H1 (cell line): ENCODE results near the gene GPR65. TPM values are rescaled to one million over a fixed set of nuclear protein-coding genes. Genes with fewer than 3 reads are reported as not detected.

Experiments
- CTCF ChIA-PET: fragments of 300-600 bp; sonication (Branson Sonifier 250); formaldehyde crosslinking; loops from one replicate; lab custom pipeline; 2021; ENCODE audit not compliant: partially characterized antibody; lab: Charles Lee
- POLR2A ChIA-PET: fragments of 300-600 bp; sonication (Branson Sonifier 250); formaldehyde crosslinking; loops from one replicate; lab custom pipeline; 2021; ENCODE audit warnings: inconsistent platforms; ENCODE audit not compliant: partially characterized antibody; lab: Charles Lee
- DNase-seq, 2 experiments: peaks; one replicate each; pipeline versions ENCODE4 v3.0.0 to v3.0.0-alpha.2; 2010 to 2022; ENCODE audit warnings: low spot score in 2 of 2, low read depth in 1 of 2, mixed read lengths in 1 of 2
- FAIRE-seq: peaks from 2 replicates; lab custom pipeline; 2011; peaks lifted over from hg19 to GRCh38; lab: Jason Lieb, UNC
- H2AFZ ChIP-seq: 2 replicates; pipeline ENCODE4 v1.8.1; 2012; ENCODE audit warnings: low read length, inconsistent platforms
- H2AK5ac ChIP-seq: 2 replicates; pipeline ENCODE4 v1.6.1; 2013; ENCODE audit warnings: low read depth, low read length
- H2BK120ac ChIP-seq: replicated peaks from 2 replicates; pipeline ENCODE3; 2013; ENCODE audit warnings: low read depth, low read length, inconsistent platforms
- H2BK12ac ChIP-seq: 2 replicates; pipeline ENCODE4 v1.6.1; 2013; ENCODE audit warnings: low read depth, low read length
- H2BK15ac ChIP-seq: 2 replicates; pipeline ENCODE4 v1.6.1; 2013; ENCODE audit warnings: low read length
- H2BK20ac ChIP-seq: 2 replicates; pipeline ENCODE4 v1.6.1; 2013; ENCODE audit warnings: low read length
- H2BK5ac ChIP-seq: 2 replicates; pipeline ENCODE4 v1.6.1; 2013; ENCODE audit warnings: low read depth, low read length
- H3K14ac ChIP-seq: 2 replicates; pipeline ENCODE4 v1.6.1; 2013; ENCODE audit warnings: inconsistent platforms; ENCODE audit not compliant: insufficient read length
- H3K18ac ChIP-seq: 2 replicates; pipeline ENCODE4 v1.6.1; 2013; ENCODE audit warnings: low read length; ENCODE audit errors: extremely low read depth
- H3K23ac ChIP-seq: 2 replicates; pipeline ENCODE4 v1.6.1; 2013; ENCODE audit warnings: inconsistent platforms; ENCODE audit not compliant: insufficient read length
- H3K23me2 ChIP-seq: 2 replicates; pipeline ENCODE4 v1.6.1; 2013; ENCODE audit warnings: low read depth, low read length
- H3K27ac ChIP-seq: 2 replicates; pipeline ENCODE4 v1.6.1; 2011; ENCODE audit warnings: low read depth, low read length, inconsistent platforms
- H3K27me3 ChIP-seq, 4 experiments: replicated peaks in 1 of 4; 1 replicate in 1 of 4; 2 replicates in 3 of 4; pipeline versions ENCODE4 v1.6.1 to v1.8.1; 2011 to 2013; ENCODE audit warnings: low read length in 3 of 4, mild to moderate bottlenecking in 3 of 4, inconsistent platforms in 2 of 4, mixed read lengths in 2 of 4, moderate library complexity in 1 of 4; ENCODE audit not compliant: control insufficient read depth in 3 of 4, insufficient read depth in 3 of 4; ENCODE audit errors: extremely low read depth in 1 of 4
- H3K36me3 ChIP-seq, 4 experiments: 2 replicates each; pipeline versions ENCODE4 v1.6.1 to v1.8.1; 2011 to 2013; ENCODE audit warnings: mild to moderate bottlenecking in 4 of 4, low read length in 3 of 4, moderate library complexity in 2 of 4, control low read depth in 1 of 4, inconsistent platforms in 1 of 4; ENCODE audit not compliant: insufficient read depth in 4 of 4, control insufficient read depth in 2 of 4
- H3K4ac ChIP-seq: replicated peaks from 2 replicates; pipeline ENCODE3; 2013; ENCODE audit warnings: low read length, low read depth, mixed read lengths, inconsistent platforms; ENCODE audit not compliant: insufficient read length
- H3K4me1 ChIP-seq, 4 experiments: replicated peaks in 1 of 4; 1 replicate in 1 of 4; 2 replicates in 3 of 4; pipeline versions ENCODE4 v1.6.1 to v1.8.1; 2011 to 2013; ENCODE audit warnings: low read length in 3 of 4, inconsistent platforms in 2 of 4, mixed read lengths in 1 of 4; ENCODE audit not compliant: insufficient read depth in 4 of 4, control insufficient read depth in 3 of 4
- H3K4me2 ChIP-seq, 2 experiments: 2 replicates each; pipeline versions ENCODE4 v1.6.1 to v1.8.1; 2011 to 2013; ENCODE audit warnings: low read depth in 2 of 2, low read length in 2 of 2, control low read depth in 1 of 2, inconsistent platforms in 1 of 2, mild to moderate bottlenecking in 1 of 2; ENCODE audit not compliant: insufficient read depth in 1 of 2
- H3K4me3 ChIP-seq, 4 experiments: fragments of 200-600, 300-600 bp in 1 of 4; sonication (generic), shearing (Covaris generic), sonication (Bioruptor Twin) in 1 of 4; 2 replicates each; pipeline versions ENCODE4 v1.5.1 to v1.8.1; 2011 to 2016; ENCODE audit warnings: low read length in 4 of 4, low read depth in 3 of 4, control low read depth in 2 of 4, inconsistent platforms in 2 of 4, mild to moderate bottlenecking in 2 of 4, mixed read lengths in 1 of 4, moderate library complexity in 1 of 4; ENCODE audit not compliant: insufficient read depth in 2 of 4; ENCODE audit errors: extremely low read depth in 1 of 4
- H3K56ac ChIP-seq: replicated peaks from 2 replicates; pipeline ENCODE3; 2013; ENCODE audit warnings: low read depth, mild to moderate bottlenecking, mixed read lengths, low read length, inconsistent platforms; ENCODE audit not compliant: insufficient read length
- H3K79me1 ChIP-seq: 2 replicates; pipeline ENCODE4 v1.6.1; 2013; ENCODE audit warnings: low read depth, low read length, control low read depth
- H3K79me2 ChIP-seq, 2 experiments: 2 replicates each; pipeline versions ENCODE4 v1.6.1 to v1.8.1; 2012 to 2013; ENCODE audit warnings: low read length in 2 of 2, mild to moderate bottlenecking in 2 of 2, inconsistent platforms in 1 of 2; ENCODE audit not compliant: insufficient read depth in 2 of 2, control insufficient read depth in 1 of 2
- H3K9ac ChIP-seq, 4 experiments: replicated peaks in 1 of 4; 1 replicate in 1 of 4; 2 replicates in 3 of 4; pipeline versions ENCODE4 v1.6.1 to v1.8.1; 2011 to 2013; ENCODE audit warnings: low read depth in 3 of 4, low read length in 3 of 4, control low read depth in 2 of 4, mild to moderate bottlenecking in 2 of 4, moderate library complexity in 2 of 4, inconsistent platforms in 1 of 4; ENCODE audit errors: extremely low read depth in 1 of 4
- H3K9me3 ChIP-seq, 2 experiments: 2 replicates each; pipeline versions ENCODE4 v1.6.1 to v1.8.1; 2012 to 2013; ENCODE audit warnings: mild to moderate bottlenecking in 2 of 2, moderate library complexity in 2 of 2, control low read depth in 1 of 2, inconsistent platforms in 1 of 2, low read depth in 1 of 2, low read length in 1 of 2, mixed read lengths in 1 of 2; ENCODE audit not compliant: insufficient read depth in 2 of 2
- H4K20me1 ChIP-seq, 2 experiments: replicated peaks in 1 of 2; 2 replicates each; pipeline versions ENCODE3 to v1.8.1; 2011 to 2013; ENCODE audit warnings: inconsistent platforms in 2 of 2, low read length in 2 of 2, mild to moderate bottlenecking in 1 of 2; ENCODE audit not compliant: insufficient read depth in 2 of 2, control insufficient read depth in 1 of 2
- H4K5ac ChIP-seq: 2 replicates; pipeline ENCODE4 v1.6.1; 2013; ENCODE audit warnings: low read length, low read depth, mixed read lengths, inconsistent platforms; ENCODE audit not compliant: insufficient read length
- H4K8ac ChIP-seq: 2 replicates; pipeline ENCODE4 v1.8.0; 2013; ENCODE audit warnings: mild to moderate bottlenecking, moderate library complexity, low read length, inconsistent platforms; ENCODE audit not compliant: insufficient read depth; ENCODE audit errors: extremely low read depth
- H4K91ac ChIP-seq: replicated peaks from 2 replicates; pipeline ENCODE3; 2013; ENCODE audit warnings: low read length, mixed read lengths, inconsistent platforms; ENCODE audit not compliant: insufficient read length
- ASH2L ChIP-seq: fragments of 200-600, 300-600 bp; sonication (generic); IDR thresholded peaks from one replicate; pipeline ENCODE4 v1.7.1; 2017; ENCODE audit warnings: low read length
- BACH1 ChIP-seq: IDR thresholded peaks from 2 replicates; pipeline ENCODE4 v1.6.1; 2012; ENCODE audit warnings: low read length, improper control_type of control experiment
- CEBPB ChIP-seq: IDR thresholded peaks from 2 replicates; pipeline ENCODE4 v1.6.1; 2012; ENCODE audit warnings: low read depth, low read length
- CHD2 ChIP-seq: IDR thresholded peaks from 2 replicates; pipeline ENCODE4 v1.6.1; 2012; ENCODE audit warnings: low read length, improper control_type of control experiment
- CTBP2 ChIP-seq: IDR thresholded peaks from 2 replicates; pipeline ENCODE4 v1.7.0; 2011; ENCODE audit warnings: borderline replicate concordance, mild to moderate bottlenecking, moderate library complexity, mixed read lengths, low read length; ENCODE audit not compliant: insufficient read depth, insufficient read length
- E2F6 ChIP-seq: IDR thresholded peaks from 2 replicates; pipeline ENCODE4 v1.6.1; 2012; ENCODE audit warnings: inconsistent platforms
- FOSL1 ChIP-seq: IDR thresholded peaks from 2 replicates; pipeline ENCODE4 v1.6.1; 2011; ENCODE audit warnings: mild to moderate bottlenecking, low read depth, low read length, moderate library complexity; ENCODE audit not compliant: insufficient read depth
- HDAC2 ChIP-seq, 2 experiments: fragments of 300-600 bp in 1 of 2; sonication (generic) in 1 of 2; IDR thresholded peaks; 2 replicates each; pipeline ENCODE4 v1.6.1; 2011 to 2012; ENCODE audit warnings: low read depth in 2 of 2, low read length in 2 of 2, mild to moderate bottlenecking in 2 of 2, moderate library complexity in 2 of 2, borderline replicate concordance in 1 of 2, inconsistent platforms in 1 of 2
- KDM1A ChIP-seq: fragments of 200-600, 300-600 bp; sonication (generic); IDR thresholded peaks from 2 replicates; pipeline ENCODE4 v1.7.1; 2016; ENCODE audit warnings: mild to moderate bottlenecking, low read length, borderline replicate concordance
- MAX ChIP-seq: IDR thresholded peaks from 2 replicates; pipeline ENCODE4 v1.6.1; 2012; ENCODE audit warnings: inconsistent platforms
- RXRA ChIP-seq: IDR thresholded peaks from 2 replicates; pipeline ENCODE4 v1.6.1; 2011; ENCODE audit warnings: low read depth, mild to moderate bottlenecking, low read length, moderate library complexity; ENCODE audit not compliant: insufficient read depth
- SIX5 ChIP-seq: IDR thresholded peaks from 2 replicates; pipeline ENCODE4 v1.6.1; 2011; ENCODE audit warnings: mild to moderate bottlenecking, low read depth, low read length
- SP1 ChIP-seq: IDR thresholded peaks from 2 replicates; pipeline ENCODE4 v1.6.1; 2011; ENCODE audit warnings: low read depth, low read length
- TAF7 ChIP-seq: optimal IDR thresholded peaks from 2 replicates; pipeline ENCODE3; 2011; ENCODE audit warnings: low read depth, mild to moderate bottlenecking, inconsistent platforms, low read length, moderate library complexity, borderline replicate concordance
- WGBS, 2 experiments: shearing (Covaris generic) in 1 of 2; methylation state at CpG; one replicate each; pipeline versions ENCODE4 v1.1.6 to v1.1.7; 2013 to 2015; ENCODE audit warnings: low lambda C conversion rate in 2 of 2, mixed read lengths in 2 of 2, inconsistent platforms in 1 of 2, low coverage in 1 of 2, missing lambda C conversion rate in 1 of 2; ENCODE audit not compliant: insufficient replicate concordance in 2 of 2, insufficient coverage in 1 of 2, insufficient read length in 1 of 2; ENCODE audit errors: extremely low coverage in 1 of 2, missing lambda C conversion rate in 1 of 2; 5-methylcytosine and 5-hydroxymethylcytosine counted together
- polyA plus RNA-seq, 7 experiments: library from polyadenylated mRNA; depleted of rRNA in 3 of 7; stranded (reverse) in 5 of 7; unstranded in 2 of 7; fragments of >200 nt in 5 of 7; fragments of 200-250 nt in 2 of 7; gene quantifications; 1 replicate in 5 of 7; 2 replicates in 1 of 7; 4 replicates in 1 of 7; pipeline versions ENCODE4 v1.2.1 to v1.2.3, GENCODE V29; 2011 to 2013; ENCODE audit warnings: missing spikeins in 2 of 7, mixed read lengths in 2 of 7
- total RNA-seq: library from RNA; stranded (reverse); fragmentation: NEBNext Ultra II Directional; extraction: Animal tissue kit (Norgen Biotek cat#: 25700); gene quantifications from 2 replicates; pipeline ENCODE4 v1.2.1, GENCODE V29; 2021

Gene GPR65
- total and polyA plus RNA-seq, 2 of the 8 experiments (the other 6 are each of a cell fraction or from before 2014, with no cell fraction given): not detected

GRCh38 chr14:87966816-87967215, 38.1 kb upstream of the GPR65 start:
- no peak for FAIRE-seq
- no peak overlapping the region for H3K4ac ChIP-seq
- no peak for TF ChIP-seq RXRA
- TF ChIP-seq CTBP2: no peak
- TF ChIP-seq MAX: no peak
- TF ChIP-seq TAF7: no peak
- TF ChIP-seq ASH2L: no peak
- TF ChIP-seq E2F6: no peak
- TF ChIP-seq HDAC2 (IDR thresholded peaks at IDR 0.05; ENCODE audit: borderline replicate concordance in 1 of 2, low read depth in 2 of 2, low read length in 2 of 2): no peak
- no peak for TF ChIP-seq FOSL1
- no peak for TF ChIP-seq CHD2
- TF ChIP-seq KDM1A: no peak
- TF ChIP-seq SP1: no peak
- TF ChIP-seq SIX5: no peak
- no peak for TF ChIP-seq CEBPB
- no peak for TF ChIP-seq BACH1

More at GRCh38 chr14:87966816-87967215, 38.1 kb upstream of the GPR65 start:
- Histone ChIP-seq H3K9me3 (no peaks in the 10 kb centered on the region), H3K27me3 (no peaks in the 10 kb centered on the region), H2BK12ac (no peak overlapping the region), H3K14ac (no peak overlapping the region), H3K23me2 (no peaks in the 10 kb centered on the region), H3K23ac (no peak overlapping the region), H4K20me1 (no peaks in the 10 kb centered on the region), H3K4me2 (no peak overlapping the region), H3K4me1 (no peaks in the 10 kb centered on the region), H3K4me3 (no peak overlapping the region), H2AK5ac (no peak overlapping the region), H2BK20ac (no peak overlapping the region), H3K36me3 (0 out of 8 replicates have a peak, but pooled peaks cover 0 to 2% (median 0%) of the 10 kb centered on the region in 4 experiments), H3K79me2 (no peaks in the 10 kb centered on the region), H3K27ac (no peak overlapping the region), H3K56ac (no peak overlapping the region), H2BK15ac (no peak overlapping the region), H2BK120ac (no peak overlapping the region), H4K8ac (no peak overlapping the region), H4K5ac (no peak overlapping the region), H2BK5ac (no peak overlapping the region), H3K9ac (no peak overlapping the region), H2AFZ (no peak overlapping the region), H4K91ac (no peak overlapping the region), H3K79me1 (no peaks in the 10 kb centered on the region), H3K18ac (no peak overlapping the region)
- DNase-seq: no peak
- ChIA-PET CTCF (no interaction called here), POLR2A (no interaction called here)
- WGBS, 2 experiments: 84% methylated on average over 3 of the region's 3 CpGs; no CpG with 5 or more reads in 1 of the 2 experiments
